NCI-H526 treated with DMSO at 0.1 percent for 48 hours (cell line): ENCODE results near the gene NR5A1.

Experiments used
- DNase-seq: peaks from one replicate; lab custom pipeline; 2025; lab: John Stamatoyannopoulos, UW

The NR5A1 gene

DNA sequence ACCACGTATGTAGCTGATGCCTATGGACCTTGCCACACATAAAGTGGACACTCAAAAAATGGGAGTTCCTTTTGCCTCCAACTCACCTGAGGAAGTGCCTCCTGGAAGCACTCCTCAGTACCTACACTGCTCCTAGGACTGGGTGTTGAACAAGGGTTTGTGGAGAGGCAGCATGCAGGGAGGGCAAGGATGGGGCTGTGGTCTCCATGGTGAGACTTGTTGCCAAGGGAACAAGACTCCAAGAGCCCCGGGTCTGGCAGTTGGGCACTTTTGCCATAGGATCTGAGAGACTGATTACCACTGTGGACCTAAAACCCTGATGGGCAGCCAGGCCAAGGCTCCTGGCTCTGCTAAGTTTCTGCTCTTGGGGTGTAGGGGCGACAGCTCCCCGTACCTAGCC lies 6.9 kb upstream of the NR5A1 start:
- DNase-seq: no peak

DNA sequence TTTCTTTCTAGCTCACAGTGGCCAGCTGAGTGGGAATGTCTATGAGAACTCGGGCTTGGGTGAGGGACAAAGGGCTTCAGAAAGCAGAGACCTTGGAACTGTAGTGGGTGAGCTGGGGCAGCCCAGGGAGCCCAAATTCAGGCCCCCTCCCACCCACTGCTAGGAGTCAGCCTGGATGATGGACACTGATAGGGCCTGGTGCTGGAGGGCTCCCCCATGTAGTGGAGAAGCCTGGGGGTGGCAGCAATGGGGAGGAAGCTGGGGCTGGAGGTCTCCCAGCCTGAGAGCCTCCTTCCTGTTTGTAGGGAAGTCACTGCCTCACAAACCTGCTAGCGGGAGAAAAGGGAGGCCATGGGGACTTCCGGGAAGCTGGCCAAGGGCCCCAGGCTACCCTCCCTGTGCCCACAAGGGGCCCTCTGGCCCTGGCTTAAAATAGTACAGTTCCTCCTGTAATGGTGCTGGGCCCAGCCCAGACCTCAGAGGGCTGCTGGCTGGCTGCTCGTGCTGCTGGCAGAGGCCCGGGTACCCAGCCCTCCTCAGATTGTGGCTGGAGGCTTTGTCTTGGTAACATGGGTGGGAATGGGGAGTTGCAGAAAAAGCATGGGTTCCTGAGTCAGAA lies 6.3 kb upstream of the NR5A1 start:
- no peak for DNase-seq

DNA sequence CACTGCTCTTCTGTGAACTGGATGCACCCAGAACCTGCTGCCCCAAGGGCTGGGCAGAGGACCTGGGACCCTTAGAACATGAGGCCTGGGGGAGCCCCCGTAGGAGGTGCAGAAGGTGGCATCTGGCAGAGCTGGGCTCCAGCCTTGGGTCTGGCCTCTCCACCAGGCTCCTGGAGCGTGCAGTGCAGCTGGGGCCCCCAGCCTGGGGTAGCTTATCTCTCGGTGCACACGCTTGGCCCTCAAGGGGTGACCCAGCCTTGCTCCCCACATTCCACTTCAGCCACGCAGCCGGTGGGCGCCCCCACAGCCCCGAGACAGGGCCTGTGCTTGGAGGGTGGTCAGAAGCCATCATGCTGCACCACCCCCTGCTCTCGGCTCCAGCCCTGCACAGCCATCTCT lies 5.6 kb upstream of the NR5A1 start:
- no peak for DNase-seq

DNA sequence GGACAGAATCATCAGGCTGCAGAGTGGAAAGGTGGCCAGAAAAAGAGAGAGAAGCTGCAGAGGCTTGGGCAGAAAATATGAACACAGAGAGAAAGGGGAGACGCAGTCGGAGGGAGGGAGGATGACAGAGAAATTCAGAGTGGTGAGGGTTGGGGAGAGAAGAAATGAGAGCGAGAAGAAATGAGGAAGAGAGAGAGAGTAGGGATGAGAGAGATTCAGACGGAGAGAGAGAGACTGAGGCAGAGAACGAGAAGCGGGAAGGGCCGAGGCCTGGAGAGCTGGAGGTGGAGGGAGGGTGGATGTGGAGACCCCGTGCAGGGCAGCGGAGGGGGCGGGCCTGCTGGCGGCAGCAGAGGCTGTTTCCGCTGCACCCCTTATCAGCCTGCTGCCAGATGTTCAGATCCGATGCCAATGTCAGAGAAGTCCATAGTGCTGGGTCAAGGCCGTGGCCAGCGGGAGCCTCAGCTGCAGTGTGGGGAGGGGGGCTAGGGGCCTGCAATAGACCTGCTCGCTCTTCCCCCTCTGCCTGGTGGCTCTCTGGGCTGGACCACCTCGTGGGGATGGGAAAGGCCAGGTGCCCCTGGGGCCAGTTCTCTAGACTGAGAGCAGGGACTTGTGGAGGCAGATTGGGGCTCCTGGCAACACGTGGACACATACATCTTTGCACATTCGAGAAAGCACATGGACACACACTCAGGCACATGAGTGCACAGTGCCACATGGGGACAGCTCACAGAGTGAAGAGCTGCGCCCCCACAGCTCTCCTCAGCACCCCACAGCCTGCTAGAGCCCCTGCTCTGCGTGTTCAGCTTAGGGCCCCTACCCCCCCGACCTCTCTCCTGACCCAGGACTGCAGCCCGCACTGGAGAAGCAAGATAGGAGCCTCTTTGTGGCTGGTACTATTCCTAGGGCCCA lies 4.9 kb upstream of the NR5A1 start:
- no peak for DNase-seq

DNA sequence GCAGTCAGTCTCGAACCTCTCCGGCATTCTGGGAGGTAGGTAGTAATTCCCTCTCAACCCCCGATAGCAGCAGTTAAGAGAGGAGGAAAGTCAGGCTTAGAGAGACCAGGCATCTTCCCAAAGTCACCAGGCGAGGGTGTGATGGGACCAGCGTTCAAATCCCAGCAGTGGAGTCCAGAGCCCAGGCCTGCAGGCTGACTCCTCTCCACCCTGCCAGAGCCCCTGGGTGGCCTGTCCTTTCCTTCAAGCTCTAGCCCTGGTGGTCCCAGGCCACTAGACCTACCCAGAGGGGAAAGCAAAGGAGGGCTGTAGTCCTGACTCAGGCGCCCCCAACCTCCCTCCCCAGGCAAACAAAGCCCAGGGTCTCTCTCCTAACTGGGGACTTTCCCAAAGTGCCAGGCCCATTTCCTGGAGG lies 4.2 kb upstream of the NR5A1 start:
- DNase-seq: no peak

DNA sequence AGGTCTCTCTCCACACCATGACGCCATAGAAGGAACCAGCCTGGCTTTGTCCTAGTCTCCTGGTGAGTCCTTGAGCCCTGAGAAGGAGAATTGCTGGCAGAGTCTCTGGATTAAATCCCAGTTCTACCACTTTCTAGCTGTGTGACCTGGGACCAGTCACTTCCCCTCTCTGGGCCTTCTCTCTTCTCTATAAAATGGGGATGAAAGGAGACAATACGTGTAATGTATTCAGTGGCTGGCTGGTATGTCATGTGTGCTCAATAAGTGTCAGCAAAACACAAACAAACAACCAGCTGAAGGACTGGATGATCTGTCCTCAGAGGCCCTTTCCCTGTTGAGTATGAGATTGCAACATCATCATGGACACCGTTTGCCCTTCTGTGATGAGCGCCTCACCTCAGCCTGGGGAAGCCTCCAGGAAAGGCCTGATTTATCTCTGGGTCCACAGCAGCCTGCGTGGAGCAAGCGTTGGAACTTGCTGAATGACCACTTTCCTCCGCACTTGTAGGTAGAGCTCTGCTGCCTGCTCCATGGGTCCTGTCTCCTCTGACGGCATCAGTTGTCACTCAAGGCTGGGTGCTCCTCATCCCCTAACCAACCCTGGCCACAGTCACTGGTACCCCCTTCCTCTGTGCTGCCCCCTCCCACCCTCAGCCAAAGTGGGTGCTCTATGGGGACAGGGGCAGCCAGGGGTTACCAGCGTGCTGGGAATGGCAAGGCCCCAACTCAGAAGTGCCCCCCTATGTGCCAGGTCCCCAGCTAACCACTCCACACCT lies 3.6 kb upstream of the NR5A1 start:
- no peak for DNase-seq

DNA sequence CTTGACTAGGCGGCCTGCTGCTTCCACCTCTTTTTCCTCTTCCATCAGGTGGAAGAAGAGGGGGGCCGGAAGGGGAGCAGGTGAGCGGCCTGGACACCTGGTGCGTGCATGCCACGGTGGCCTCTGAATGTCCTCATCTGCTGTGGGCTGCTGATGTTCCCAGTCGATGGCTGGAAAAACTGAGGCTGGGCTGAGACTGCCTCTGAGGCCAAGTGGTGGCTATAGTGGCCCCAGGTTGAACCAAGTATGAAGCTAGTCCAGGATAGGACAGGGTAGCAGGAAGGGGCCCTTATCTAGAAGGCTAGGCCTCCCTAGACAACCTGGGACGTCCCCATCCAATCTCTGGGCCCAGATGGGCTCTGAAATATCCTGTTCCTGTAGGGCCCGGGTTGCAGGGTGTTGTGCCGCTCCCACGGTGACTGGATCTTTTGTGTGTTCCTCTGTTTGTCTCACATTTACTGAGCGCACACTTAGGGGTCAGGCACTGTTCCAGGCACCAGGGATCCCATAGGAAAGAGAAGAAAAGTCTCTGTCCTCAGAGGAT lies 753 bp upstream of the NR5A1 start:
- no peak for DNase-seq

DNA sequence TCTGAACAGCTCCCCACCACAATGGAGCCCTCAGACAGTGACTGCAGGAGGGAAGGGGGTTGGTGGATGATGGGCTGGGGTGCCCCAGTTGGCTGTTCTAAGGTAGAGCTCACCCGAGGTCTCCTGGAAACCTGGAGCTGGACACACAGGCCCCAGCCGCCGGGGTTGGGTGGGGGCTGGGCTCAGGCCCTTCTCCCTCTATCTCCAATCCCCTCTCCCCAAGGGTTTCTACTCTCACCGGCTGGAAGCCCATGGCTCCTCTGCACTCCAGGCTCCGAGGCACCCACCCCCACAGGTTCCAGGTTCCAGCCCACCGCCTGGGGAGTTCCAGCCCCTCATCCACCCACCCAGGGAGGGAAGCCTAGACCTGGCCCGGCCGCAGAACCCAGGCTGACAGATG lies 766 bp downstream of the NR5A1 start:
- no peak for DNase-seq

DNA sequence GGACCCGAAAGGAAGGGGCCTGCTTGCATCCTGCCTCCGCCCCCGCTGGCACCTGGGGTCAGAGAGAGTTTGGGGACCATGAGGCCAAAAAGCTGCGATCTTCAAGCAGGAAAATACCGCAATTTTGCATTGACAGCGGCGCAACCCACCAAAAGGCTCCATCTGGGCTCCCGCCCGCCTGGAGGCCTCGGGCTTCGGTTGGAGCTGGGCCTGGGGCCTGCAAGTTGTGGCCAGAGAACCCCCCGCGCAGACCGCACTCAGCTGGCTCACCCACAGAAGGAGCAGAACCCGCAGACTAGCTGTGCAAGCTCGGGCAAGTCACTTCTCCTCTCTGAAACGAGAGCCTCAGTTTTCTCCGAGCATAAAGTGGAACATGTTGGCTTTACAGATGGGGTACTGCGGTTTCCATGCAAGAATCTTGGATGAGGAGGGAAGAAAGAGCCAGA lies 1.3 kb downstream of the NR5A1 start:
- no peak for DNase-seq

DNA sequence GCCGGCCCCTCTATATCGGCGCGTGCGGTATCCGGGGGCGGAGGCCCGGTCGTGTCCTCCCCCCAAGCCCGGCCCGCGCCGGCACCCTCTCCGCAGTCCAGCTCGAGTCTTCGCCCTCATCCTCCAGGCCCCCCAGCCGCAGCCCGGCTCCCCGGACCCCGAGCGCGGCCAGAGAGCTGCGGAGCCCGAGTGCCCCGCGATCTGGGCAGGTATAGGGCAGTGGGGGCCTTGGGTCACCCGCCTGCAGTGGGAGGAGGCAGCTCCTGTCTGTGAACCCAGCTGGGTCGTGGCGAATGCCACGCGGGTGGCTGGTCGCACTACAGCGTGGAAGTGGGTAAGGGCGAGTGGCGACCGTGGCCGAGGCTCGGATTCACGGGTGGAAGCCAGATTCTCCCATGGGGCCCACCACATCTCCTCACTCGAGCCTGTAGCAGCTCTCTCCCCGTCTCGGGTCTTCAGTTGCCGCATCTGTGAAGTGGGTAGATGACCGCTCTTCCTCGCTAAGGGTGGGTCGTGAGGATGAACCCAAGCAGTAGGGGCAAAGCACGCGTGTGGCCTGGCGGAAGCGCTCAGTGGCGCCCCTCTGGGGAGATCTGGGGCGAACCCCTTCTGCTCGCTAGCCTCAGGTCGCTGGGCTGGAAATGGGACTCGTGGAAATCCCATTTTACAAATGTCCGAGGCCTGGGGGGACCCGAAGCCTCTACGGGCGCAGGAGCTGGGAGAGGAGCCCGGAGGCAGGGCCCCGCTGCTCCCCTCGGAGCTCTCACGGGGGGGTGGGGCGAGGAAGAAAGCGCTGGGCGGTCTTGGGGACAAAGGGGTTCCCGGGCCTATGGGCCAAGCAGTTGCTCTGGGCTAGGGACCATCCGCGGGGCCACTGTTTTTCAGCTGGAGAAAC lies 1.9 kb downstream of the NR5A1 start:
- DNase-seq: no peak

DNA sequence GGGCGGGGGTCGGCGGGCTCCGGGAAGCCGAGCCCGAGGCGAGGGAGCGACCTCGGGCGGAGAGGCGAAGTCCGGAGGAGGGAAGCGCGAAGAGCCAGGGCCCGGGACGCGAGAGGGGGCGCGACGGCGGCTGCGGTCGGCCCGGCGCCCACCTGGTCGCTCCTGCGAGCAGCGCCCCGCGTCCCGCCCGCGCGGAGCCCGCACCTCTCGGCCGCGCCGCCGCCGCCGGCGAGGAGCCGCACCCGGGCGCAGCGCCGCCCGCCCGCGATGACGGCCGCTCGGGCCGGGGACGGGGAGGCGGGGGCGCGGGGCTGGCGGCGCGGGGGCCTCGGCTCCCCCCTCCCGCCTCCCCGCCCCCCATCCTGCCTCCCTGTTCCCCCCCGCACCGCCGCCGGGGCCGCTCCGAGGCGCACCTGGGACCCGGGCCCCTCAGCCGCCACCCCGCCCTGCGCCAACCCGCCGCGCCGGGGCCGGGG lies 2.6 kb downstream of the NR5A1 start:
- DNase-seq: no peak

DNA sequence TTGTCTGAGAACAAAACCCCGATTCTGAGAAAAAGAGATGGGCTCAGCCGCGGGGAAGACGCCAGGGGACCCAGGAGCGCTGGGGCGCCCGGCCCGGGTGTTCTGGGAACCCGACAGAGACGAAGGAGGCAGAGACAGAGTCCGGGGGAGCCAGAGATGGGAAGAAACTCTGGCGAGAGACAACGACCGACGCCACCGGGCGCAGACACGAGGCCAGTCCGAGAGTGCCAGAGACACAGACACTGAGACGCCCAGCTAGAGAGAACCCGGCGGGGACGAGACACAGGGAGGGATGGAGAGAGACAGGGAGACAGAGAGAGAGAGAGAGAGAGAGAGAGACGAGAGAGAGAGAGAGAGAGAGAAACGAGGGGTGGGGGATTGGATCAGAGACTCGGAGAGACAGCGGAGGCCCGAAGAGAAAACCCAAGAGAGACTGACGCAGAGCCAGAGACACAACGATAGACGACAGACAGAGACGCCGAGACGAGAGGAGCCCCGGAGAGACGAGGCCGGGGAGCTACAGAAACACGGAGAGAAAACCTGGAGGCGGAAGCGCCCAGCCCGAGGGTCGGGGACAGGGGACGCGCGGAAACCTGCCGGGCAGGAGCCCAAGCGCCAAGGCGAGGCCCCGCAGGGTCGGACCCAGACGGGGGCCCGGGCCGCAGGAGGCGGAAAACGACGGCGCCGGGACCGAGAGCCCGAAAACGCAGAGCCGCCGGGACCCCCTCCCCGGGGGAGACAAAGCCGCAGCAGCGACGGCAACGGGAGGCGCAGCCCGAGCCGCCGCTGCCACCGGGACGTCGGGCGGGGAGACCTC lies 3.3 kb downstream of the NR5A1 start:
- DNase-seq: no peak

DNA sequence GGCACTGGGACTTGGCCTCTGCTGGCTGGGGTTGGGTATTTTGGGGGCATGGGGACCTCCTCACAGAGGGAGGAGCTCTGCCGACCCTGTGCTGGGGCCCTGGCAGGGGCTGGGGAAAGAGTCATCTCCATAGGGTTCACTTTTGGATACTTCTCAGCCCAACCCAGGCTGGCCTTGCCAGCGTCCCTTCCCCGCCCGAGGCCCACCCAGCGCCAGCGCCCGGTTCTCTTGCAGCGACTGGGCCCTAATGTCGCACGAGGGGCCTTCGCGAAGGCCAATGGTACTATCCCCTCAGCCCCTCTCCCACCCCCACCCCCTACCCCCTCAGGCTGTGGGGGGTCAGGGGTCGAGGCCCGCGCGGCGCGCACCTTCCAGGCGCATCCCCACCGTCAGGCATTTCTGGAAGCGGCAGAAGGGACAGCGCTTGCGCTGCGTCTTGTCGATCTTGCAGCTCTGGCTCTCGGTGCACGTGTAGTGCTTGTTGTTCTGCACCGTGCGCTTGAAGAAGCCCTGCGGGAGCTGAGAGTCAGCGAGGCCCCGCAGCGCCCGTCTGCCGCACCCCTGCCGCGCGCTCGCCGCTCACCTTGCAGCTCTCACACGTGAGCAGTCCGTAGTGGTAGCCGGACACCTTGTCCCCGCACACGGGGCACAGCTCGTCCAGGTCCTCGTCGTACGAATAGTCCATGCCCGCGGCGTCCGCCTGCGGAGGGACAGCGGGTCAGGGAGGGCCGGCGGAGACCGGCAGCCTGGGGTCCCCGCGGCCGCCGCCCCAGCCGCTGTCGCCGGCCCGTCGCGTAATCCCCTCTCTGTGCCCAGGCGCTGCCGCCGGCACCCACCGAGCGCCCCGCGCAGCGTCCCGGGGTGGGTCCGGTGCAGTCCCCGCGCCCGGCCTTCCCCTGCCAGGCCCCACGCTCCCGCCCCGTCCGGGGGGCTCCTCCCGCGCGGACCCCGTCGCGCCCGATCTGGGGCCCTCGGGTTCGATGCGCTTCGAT lies 4.2 kb downstream of the NR5A1 start:
- no peak for DNase-seq

DNA sequence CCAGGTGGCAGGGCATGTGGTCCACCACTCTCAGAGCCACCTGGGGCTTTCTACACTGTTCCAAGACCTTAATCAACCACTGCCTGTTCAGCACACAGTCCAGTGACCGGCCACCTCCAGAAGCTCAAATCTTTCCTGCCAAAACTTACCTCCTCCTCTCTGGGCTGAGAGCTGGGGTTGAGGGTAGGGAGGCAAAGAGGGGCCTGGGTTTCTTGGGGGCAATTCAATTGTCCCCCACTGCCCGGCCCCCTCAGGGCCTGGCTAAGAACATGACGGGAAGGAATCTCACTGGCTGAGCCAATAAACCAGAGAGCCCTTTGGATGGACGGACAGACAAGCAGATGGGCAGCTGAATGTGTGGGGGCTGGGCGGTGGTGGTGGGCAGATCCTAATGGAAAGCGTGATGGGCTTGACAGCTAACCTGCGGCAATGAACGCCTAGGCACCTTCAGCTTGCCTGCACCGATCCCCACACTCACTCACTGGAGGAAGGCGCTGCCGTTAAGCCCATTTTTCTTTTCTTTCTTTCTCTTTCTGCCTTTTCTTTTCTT lies 5.4 kb downstream of the NR5A1 start:
- no peak for DNase-seq

DNA sequence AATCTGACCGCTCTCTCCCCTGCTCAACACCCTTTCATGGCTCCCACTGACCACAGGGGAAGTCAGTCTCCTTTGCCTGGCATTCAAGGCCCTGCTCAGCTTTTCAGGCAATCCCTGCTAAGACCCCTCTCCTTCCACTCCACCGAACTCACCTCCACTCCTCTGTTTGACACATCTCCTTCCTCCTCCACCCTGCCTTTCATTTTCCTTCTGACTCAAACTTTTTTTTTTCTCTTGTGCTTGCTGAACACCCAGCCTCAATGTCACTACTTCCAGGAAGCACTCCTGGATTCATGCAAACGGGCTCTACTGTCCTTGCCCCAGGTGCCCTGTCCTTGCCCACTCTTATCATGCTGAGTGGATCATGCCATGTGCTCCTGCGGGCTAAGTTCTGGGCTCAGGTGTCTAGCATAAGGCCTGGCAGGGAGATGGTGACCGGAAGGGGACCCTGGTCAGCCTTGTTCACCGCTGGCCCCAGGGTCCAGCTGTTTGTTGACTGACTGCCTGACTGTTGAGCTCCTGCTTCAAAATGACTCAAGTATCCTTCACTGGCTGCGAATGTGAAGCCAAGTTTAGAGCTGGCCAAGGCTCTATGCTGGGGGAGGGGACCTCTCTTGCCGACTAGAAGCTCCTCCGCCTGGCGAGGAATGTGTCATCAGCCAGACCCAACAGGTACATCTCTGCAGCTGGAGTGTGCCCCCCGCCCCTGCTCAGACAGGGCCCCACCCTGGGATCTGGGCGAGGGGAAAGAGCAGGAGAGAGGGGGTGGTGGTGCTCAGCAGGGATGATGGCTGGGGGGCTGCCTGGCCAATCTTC lies 6.2 kb downstream of the NR5A1 start:
- DNase-seq: no peak

DNA sequence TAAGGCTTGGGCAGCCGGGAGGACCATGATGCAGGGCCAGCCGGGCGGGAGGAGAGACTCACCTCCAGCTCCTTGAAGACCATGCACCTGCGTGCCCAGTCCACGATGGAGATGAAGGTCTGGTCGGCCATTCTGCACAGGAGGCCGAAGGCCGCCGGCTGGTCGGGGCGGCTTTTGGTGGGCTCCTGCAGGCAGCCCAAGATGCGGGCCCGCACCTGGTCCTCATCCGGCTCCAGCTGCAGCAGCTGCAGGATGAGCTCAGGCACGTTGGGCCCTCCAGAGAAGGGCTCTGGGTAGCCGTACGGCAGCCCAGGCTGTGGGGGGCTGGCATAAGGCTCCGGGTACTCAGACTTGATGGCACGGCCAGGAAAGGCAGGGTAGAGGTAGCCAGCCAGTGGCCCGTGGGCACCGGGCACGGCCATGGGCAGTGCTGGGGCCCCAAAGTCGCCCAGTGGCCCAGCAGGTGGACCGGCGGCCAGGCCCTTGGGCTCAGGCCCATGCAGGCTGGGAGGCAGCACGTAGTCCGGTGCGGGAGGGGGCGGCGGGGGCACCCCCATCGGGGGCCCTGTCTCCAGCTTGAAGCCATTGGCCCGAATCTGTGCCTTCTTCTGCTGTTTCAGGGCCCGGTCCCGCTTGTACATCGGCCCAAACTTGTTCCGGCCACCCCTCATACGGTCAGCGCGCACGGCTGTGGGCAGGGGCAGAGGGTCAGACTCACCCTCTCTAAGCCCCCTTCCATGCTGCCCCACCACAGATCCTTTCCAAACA lies 7.0 kb downstream of the NR5A1 start:
- no peak for DNase-seq

DNA sequence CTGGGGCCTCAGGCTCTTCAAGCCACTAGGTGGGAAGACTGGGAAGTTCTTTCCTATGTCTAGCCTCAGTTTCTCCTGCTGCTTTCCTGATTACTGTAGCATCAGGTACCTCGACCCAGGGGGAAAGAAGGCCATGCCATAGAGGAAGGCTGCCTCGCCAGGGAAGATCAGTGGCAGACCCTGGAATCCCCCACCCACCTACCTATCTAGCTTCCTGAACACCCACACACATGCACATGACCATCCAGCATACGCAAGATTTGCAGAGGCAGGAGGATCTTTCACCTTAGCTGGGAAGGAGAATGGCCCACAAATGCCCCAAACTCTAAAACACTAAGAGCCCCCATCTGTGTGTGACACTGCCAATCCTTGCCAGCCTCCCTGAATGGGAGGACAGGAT lies 8.0 kb downstream of the NR5A1 start:
- DNase-seq: no peak
